Tibial nerve (tissue), 4 donors: Measurements from ENCODE around the gene UQCC5.

Source experiments
- EP300 ChIP-seq, 2 donors: sonication (generic); formaldehyde crosslinking; IDR thresholded peaks; one replicate each; pipeline ENCODE4 v1.6.1; 2017; ENCODE audit warnings: antibody characterized with exemption in 2 of 2, mild to moderate bottlenecking in 1 of 2
- TF ChIP-seq, protein P1 (sequence below), 5 experiments: fragments of 200-600 bp in 3 of 5; fragments of 450-650 bp in 2 of 5; sonication (generic) in 3 of 5; IDR thresholded peaks; one replicate each; pipeline ENCODE4 v1.5.1; 2016 to 2019; ENCODE audit warnings: antibody characterized with exemption in 5 of 5, mild to moderate bottlenecking in 3 of 5, moderate library complexity in 2 of 5

- no peak for TF ChIP-seq EP300 (IDR thresholded peaks at IDR 0.05)
- TF ChIP-seq, protein P1, sequence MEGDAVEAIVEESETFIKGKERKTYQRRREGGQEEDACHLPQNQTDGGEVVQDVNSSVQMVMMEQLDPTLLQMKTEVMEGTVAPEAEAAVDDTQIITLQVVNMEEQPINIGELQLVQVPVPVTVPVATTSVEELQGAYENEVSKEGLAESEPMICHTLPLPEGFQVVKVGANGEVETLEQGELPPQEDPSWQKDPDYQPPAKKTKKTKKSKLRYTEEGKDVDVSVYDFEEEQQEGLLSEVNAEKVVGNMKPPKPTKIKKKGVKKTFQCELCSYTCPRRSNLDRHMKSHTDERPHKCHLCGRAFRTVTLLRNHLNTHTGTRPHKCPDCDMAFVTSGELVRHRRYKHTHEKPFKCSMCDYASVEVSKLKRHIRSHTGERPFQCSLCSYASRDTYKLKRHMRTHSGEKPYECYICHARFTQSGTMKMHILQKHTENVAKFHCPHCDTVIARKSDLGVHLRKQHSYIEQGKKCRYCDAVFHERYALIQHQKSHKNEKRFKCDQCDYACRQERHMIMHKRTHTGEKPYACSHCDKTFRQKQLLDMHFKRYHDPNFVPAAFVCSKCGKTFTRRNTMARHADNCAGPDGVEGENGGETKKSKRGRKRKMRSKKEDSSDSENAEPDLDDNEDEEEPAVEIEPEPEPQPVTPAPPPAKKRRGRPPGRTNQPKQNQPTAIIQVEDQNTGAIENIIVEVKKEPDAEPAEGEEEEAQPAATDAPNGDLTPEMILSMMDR (IDR thresholded peaks at IDR 0.05): peak in 1 of 5 experiments; percentile 20
These were observed 2.7 kb upstream of the UQCC5 start, which contains the start of gene NT5DC2 for GRCh38 chr3:52533623-52534280.
